Endothelial cell (in vitro differentiated cells): ENCODE results near the gene CAMTA1. TPM values are rescaled to one million over a fixed set of nuclear protein-coding genes. Genes with fewer than 3 reads are reported as not detected.

Experiments used
- DNase-seq: peaks from one replicate; pipeline ENCODE4 v3.0.0; 2021; ENCODE audit warnings: low spot score
- H3K27ac Mint-ChIP-seq: one replicate; pipeline ENCODE4 v1.8.0; 2021; ENCODE audit warnings: mixed read lengths, inconsistent platforms; ENCODE audit not compliant: unreplicated experiment
- H3K27me3 Mint-ChIP-seq: one replicate; pipeline ENCODE4 v1.8.0; 2021; ENCODE audit warnings: mild to moderate bottlenecking, moderate library complexity, mixed read lengths, inconsistent platforms; ENCODE audit not compliant: unreplicated experiment
- H3K36me3 Mint-ChIP-seq: one replicate; pipeline ENCODE4 v1.8.0; 2021; ENCODE audit warnings: mild to moderate bottlenecking, low read depth, mixed read lengths, inconsistent platforms; ENCODE audit not compliant: unreplicated experiment
- H3K4me1 Mint-ChIP-seq: one replicate; pipeline ENCODE4 v1.8.0; 2021; ENCODE audit warnings: mild to moderate bottlenecking, mixed read lengths, inconsistent platforms; ENCODE audit not compliant: unreplicated experiment
- H3K4me3 Mint-ChIP-seq: one replicate; pipeline ENCODE4 v1.8.0; 2021; ENCODE audit warnings: mild to moderate bottlenecking, mixed read lengths, inconsistent platforms; ENCODE audit not compliant: unreplicated experiment
- H3K9me3 Mint-ChIP-seq: one replicate; pipeline ENCODE4 v1.8.0; 2021; ENCODE audit warnings: mixed read lengths, inconsistent platforms; ENCODE audit not compliant: unreplicated experiment
- CTCF ChIP-seq: fragments of 200-600 bp; sonication (generic); IDR thresholded peaks from one replicate; pipeline ENCODE4 v1.5.0; 2021; ENCODE audit warnings: antibody characterized with exemption; ENCODE audit not compliant: unreplicated experiment
- total RNA-seq: library from RNA; stranded (reverse); fragmentation: NEBNext Ultra II Directional; extraction: Animal tissue kit (Norgen Biotek cat#: 25700); gene quantifications from one replicate; pipeline ENCODE4 v1.2.1, GENCODE V29; 2021; ENCODE audit not compliant: unreplicated experiment

Gene CAMTA1
- total RNA-seq, 1 donor from 2014 or later = 87.3 TPM

- Mint-ChIP-seq H3K27ac (no peak overlapping the region), H3K4me3 (peak overlapping the region; percentile 49), H3K36me3 (no peaks in the 10 kb centered on the region), H3K4me1 (no peaks in the 10 kb centered on the region), H3K27me3 (peaks cover 2% of the 10 kb centered on the region), H3K9me3 (peaks cover 7% of the 10 kb centered on the region)
- TF ChIP-seq CTCF = no peak
- no peak for DNase-seq
Observed at GRCh38 chr1:6922096-6922931, 137.1 kb downstream of the CAMTA1 start.

- TF ChIP-seq CTCF = no peak
- H3K27ac Mint-ChIP-seq = no peak overlapping the region
- DNase-seq = no peak
Observed at GRCh38 chr1:6923012-6923411, 137.8 kb downstream of the CAMTA1 start.

GRCh38 chr1:6923416-6923815, 138.2 kb downstream of the CAMTA1 start:
- Mint-ChIP-seq H3K27ac (no peak overlapping the region), H3K4me1 (peaks cover 7% of the 10 kb centered on the region), H3K4me3 (no peak overlapping the region), H3K27me3 (peaks cover 2% of the 10 kb centered on the region), H3K36me3 (no peaks in the 10 kb centered on the region), H3K9me3 (peaks cover 7% of the 10 kb centered on the region)
- no peak for TF ChIP-seq CTCF
- no peak for DNase-seq

More at GRCh38 chr1:6923012-6923411, 137.8 kb downstream of the CAMTA1 start:
- no peaks in the 10 kb centered on the region for H3K36me3 Mint-ChIP-seq
- peaks cover 2% of the 10 kb centered on the region for H3K27me3 Mint-ChIP-seq
- H3K4me3 Mint-ChIP-seq = peak overlapping the region; percentile 49
- peaks cover 7% of the 10 kb centered on the region for H3K9me3 Mint-ChIP-seq
- H3K4me1 Mint-ChIP-seq = peaks cover 5% of the 10 kb centered on the region

- Mint-ChIP-seq H3K4me3 (no peak overlapping the region), H3K27ac (no peak overlapping the region), H3K36me3 (no peaks in the 10 kb centered on the region), H3K4me1 (peaks cover 7% of the 10 kb centered on the region), H3K9me3 (peaks cover 7% of the 10 kb centered on the region), H3K27me3 (peaks cover 2% of the 10 kb centered on the region)
- no peak for DNase-seq
- TF ChIP-seq CTCF = no peak
Observed at GRCh38 chr1:6923955-6924881, 139.0 kb downstream of the CAMTA1 start.
